GM18499 (cell line): Measurements from ENCODE around the gene SYNDIG1.

Experiments
- ATAC-seq: cut with Tn5 transposase; IDR thresholded peaks from one replicate; pipeline ENCODE4 v1.9.1; 2021; ENCODE audit warnings: moderate number of reproducible peaks; ENCODE audit not compliant: insufficient read depth, unreplicated experiment

The SYNDIG1 gene

GRCh38 chr20:24578567-24579415, 109.4 kb downstream of the SYNDIG1 start:
- ATAC-seq: no peak

GRCh38 chr20:24579475-24579874, 110.0 kb downstream of the SYNDIG1 start:
- no peak for ATAC-seq

DNA sequence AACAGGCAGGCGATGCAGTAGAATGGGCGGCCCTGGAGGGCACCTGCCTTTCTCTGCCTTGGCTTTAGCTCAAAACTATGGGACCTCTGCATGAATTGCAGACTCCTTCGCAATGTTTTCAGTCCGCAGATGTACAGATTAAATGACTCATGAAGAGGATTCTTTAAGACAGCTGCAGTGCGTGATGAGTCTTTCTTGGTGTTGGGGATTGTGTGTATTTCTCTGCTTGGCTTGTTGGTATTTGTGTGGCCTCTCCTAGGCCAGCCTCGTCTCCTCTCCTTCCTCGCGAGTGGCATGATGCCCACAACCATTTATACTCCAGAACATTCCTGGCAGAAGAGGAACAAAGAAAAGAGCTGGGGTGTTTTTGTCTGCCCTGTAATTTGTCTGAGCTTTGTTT, 110.6 kb downstream of the SYNDIG1 start:
- ATAC-seq: no peak

DNA sequence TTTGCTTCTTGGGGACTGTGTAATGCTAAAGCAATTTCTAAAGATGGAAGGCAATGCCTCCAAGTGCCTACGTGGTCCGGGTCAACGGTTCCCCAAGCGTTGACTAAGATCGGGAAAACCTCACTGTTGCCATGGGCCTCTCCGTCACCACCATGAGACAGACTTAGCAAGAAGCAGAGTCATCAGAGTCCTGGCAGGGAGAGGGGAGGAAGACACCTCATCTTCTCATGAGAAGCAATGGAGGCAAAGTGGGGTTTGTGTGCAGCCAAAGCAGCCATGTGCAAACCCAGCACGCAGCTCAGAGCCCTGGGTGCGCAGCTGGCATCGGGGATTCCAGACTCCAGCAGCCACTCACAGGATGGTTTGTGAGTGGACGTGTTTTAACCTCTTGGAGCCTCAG, 111.4 kb downstream of the SYNDIG1 start:
- no peak for ATAC-seq

GRCh38 chr20:24581443-24582170, 112.2 kb downstream of the SYNDIG1 start:
- no peak for ATAC-seq

DNA sequence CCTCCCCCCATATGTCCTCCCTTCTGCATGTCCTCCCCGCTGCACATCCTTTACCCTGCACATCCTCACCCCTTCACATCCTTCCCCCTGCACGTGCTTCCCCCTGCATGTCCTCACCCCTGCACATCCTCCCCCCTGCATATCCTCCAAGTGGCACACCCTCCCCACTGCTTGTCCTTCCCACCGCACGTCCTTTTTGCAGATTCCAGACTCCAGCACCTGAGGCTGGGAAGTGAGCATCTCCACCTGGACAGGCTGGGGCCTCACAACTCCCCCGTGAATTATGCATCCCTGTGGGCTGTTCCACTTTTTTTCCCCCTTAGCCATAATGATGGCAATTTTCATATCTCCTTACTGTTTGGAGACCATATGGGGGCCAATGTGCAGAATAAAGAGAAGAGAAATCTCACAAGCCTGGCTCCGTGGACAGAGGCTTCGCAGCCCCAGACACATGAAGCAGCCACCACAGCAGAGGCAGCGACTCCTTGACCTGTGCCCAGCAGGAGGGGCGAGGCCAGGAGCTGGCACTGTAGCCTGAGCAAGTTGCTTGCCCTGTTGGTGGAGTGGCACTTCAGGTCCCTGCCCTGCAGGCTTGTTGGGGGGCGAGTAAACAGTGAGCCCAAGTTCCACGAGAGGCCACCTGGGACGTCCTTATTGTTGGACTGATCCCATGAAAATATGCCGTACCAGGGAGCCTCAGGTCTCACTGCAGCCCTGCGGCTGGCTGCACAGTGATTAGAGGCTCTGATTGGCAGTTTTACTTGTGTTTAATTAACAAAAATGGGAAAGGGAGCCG, 113.1 kb downstream of the SYNDIG1 start:
- no peak for ATAC-seq

DNA sequence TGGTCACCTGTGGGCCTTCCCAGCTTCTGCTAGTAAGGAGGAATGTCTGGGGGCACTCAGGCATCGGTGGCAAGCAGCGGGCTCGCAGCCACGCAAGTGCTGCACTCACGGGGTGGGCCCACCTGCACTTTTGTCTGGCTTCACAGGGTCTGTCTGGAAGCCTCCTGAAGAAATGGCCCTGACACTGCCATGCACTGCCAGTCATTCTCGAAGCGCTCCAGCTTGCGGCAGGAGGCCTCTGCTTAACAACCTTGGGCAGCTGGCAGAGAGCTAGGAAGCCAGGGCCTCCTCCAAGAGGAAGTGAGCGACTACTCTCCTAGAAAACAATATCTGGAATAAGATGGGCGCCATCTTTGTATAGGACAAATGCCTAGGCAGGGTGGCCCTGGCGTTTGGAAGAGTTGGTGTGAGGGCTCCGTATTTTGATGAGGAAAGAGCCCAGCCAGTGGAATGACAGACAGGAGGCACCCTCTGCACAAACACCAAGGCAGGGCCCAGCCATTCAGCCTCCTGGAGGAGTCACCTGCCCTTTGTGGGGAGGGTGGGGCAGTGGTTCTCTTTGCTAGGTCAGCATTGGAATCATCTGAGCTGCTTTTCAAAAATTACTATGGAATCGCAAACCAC, 113.9 kb downstream of the SYNDIG1 start:
- ATAC-seq: no peak

DNA sequence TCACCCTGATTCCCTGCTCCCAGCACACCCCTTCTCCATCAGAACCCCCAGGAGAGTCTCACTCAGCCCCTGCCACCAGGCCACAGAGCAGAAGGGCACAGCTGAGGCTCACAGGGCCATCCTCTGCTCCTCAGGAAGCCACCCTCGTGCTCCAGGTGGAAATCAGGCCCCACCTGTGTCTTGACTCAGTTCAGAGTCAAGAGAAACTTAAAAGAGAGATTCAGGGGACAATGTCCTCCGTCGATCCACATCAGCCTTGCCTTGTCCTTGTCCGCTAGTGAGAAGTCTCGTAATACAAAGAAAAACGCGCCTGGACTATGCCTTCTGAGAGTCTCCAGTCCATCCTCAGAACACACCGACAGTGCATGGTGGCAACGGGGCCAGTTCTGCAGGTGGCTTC, 114.6 kb downstream of the SYNDIG1 start:
- ATAC-seq: no peak

DNA sequence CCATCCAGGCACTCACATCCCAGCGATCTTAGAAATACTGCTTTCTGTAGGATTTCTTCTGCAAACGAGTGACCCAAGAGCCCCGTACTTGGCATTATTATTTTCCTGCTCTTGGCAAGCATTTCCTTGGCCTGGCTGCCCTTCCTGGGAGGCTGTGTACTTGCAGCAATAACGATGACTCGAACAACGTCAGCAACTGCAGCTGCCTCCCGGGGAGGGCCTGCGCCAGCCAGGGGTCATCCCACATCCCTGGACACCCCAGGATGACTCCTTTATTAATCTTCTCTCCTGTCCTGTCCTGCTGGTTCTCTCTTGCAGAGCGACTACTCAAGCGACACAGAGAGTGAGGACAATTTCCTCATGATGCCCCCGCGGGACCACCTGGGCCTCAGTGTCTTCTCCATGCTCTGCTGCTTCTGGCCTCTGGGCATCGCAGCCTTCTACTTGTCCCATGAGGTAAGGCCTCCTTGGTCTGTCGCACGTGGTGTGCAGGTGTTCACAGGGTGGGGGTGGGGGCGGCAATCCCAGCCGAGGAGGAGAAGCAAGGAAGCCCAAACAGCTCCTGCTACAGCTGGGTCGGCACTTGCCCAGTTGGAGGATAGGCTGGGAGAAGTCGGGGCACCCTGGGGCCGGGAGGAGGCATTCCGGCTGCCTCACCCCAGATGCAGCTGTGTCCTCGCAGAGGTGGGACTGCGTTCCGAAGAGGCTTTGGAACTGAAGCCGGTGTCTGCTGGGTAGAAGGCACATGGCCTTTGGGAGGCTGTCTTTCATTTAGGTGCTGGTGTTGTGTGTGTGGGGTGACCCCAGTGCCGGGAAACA, 115.3 kb downstream of the SYNDIG1 start:
- ATAC-seq: no peak

DNA sequence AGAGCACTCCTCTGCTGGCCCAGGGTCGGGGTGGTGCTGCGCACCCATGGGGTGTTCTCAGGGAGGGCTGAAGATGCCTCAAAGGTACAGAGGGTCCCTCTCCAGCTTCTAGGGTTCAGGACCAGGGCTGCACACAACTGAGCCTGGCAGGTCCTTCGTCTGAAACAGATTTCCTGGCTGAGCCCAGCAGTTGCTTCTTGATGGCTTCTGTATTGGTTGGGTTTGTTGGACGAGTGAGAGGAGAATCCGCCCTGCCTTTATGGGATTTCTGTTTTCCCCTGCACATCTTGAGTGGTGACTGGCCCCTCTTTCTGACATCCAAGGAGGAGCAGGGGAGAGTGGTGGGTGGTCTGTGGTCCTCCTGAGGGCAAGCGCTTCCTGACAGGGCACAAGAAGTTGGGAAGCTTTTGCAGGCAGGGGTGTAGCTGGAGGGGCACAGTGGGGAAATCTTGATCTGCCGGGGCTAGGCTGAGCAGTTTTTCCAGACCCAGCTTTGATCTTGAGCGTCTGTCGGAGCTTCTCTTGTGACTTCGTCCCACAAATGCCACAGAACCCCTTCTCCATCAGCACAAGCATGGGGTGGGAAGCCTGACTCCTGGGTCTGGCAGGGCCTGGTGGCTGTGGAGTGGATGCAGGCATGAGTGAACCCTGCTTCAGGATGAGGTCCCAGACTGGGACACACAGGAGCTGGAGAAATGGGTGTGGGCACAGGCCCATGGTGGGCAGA, 116.5 kb downstream of the SYNDIG1 start:
- ATAC-seq: no peak

GRCh38 chr20:24586523-24586840, 117.1 kb downstream of the SYNDIG1 start:
- no peak for ATAC-seq

DNA sequence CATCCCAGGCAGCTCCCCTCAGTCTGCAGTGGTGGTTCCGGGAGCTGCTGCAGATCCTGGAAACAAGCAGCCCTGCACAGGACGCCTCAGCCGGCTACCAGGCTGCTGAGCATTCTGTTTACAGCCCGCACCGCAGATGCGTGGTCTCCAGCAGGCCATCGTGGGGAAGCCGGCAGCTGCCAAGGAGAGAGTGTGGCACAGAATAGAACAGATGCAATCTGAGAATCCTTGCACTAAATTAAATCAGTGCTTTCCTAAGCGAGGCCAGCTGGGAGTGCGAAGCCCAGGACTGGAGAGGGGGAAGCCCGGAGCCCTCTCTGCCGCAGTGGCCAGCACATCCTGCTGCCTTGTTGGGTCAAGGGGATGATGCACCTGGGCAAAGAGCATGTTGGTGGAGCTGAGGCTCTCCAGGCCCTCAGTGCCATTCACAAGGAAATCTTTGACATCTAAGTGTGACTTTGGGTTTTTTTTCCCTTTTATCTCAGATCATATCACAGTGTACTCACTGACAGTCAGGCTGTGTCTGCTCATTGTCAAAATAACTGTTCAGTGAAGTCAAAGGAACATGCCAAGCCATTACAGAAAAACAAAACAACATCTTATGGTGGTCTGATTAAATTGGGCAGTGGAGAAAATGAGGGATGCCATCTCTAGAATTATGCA, 118.1 kb downstream of the SYNDIG1 start:
- no peak for ATAC-seq

GRCh38 chr20:24588047-24588635, 118.7 kb downstream of the SYNDIG1 start:
- ATAC-seq: no peak

- ATAC-seq: no peak
These were observed 119.4 kb downstream of the SYNDIG1 start for GRCh38 chr20:24588725-24589340.

GRCh38 chr20:24589381-24589780, 120.0 kb downstream of the SYNDIG1 start:
- no peak for ATAC-seq

GRCh38 chr20:24589815-24590177, 120.4 kb downstream of the SYNDIG1 start:
- no peak for ATAC-seq

DNA sequence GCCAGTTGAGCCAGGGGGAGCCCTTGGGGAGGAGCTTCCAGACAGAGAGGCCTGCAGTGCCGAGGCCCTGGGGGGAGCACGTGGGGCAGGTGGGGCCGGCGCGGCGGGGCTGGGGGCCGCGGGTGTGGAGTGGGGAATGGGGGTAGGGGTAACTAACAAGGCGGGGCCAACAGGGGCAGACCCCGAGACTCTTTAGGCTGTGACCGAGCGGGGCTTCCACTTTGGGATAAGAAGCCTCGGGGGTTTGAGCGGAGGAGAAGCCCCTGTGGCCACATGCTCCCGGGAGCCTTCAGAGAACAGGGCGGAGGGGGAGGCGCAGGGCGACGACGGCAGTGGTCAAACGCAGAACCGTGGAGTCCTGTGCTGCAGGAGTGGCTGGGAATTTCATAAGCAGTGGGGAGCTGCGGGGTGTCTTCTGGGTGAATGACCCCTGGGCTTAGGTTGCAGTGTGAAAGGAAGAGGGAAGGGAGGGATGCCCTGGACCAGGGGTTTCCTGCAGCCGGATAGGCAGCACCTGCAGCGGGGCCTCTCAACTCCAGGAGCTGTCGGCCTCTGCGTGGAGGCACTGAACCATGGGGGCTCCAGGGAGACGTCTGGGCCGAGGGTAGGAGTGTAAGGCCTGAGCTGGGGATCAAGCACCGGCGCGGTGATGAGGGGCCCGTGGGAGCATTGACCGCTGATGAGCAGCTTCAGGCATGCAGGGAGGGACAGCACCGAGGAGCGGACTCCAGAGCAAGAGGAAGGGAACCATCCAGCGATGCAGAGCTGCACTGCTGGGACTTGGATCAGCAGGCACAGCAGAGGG, 121.0 kb downstream of the SYNDIG1 start:
- ATAC-seq: no peak
